ENCODE results near the gene RNF212. TPM values are rescaled to one million over a fixed set of nuclear protein-coding genes. Genes with fewer than 3 reads are reported as not detected.

Gene RNF212
- total RNA-seq, 2 donors from 2014 or later = 1.6 to 2.9 TPM

- intact Hi-C loops (cut with DNase I, micrococcal nuclease) = no loop called here
- no peak for DNase-seq
- no peak for ATAC-seq
Measured at GRCh38 chr4:1124818-1125217, 11.5 kb upstream of the RNF212 start.

GRCh38 chr4:1122505-1122904 lies 9.1 kb upstream of the RNF212 start:
- peak; percentile 90 for ATAC-seq
- intact Hi-C loops (cut with DNase I, micrococcal nuclease) = no loop called here
- DNase-seq = no peak

- ATAC-seq (no peak), DNase-seq (no peak)
- intact Hi-C loops (cut with DNase I, micrococcal nuclease) = no loop called here
Measured at GRCh38 chr4:1116838-1117237, 3.5 kb upstream of the RNF212 start.

- ATAC-seq (peak; percentile 51), DNase-seq (no peak)
- intact Hi-C loops (cut with DNase I, micrococcal nuclease) = no loop called here
Measured at GRCh38 chr4:1115528-1116293, 2.3 kb upstream of the RNF212 start.

- ATAC-seq = no peak
Measured at GRCh38 chr4:1112821-1113182, 562 bp downstream of the RNF212 start.

GRCh38 chr4:1112174-1112820 lies 1.1 kb downstream of the RNF212 start:
- no peak for ATAC-seq
- no peak for DNase-seq
- intact Hi-C loops (cut with DNase I, micrococcal nuclease) = no loop called here

More at GRCh38 chr4:1112821-1113182, 562 bp downstream of the RNF212 start:
- intact Hi-C loops (cut with DNase I, micrococcal nuclease) = no loop called here
- DNase-seq = no peak

- ATAC-seq (no peak), DNase-seq (no peak)
- intact Hi-C loops (cut with DNase I, micrococcal nuclease) = no loop called here
Measured at GRCh38 chr4:1111259-1111809, 2.0 kb downstream of the RNF212 start.

GRCh38 chr4:1109898-1110506 lies 3.4 kb downstream of the RNF212 start:
- no peak for DNase-seq

GRCh38 chr4:1109333-1109732 lies 4.0 kb downstream of the RNF212 start:
- DNase-seq (no peak), ATAC-seq (peak; percentile 2)
- intact Hi-C loops (cut with DNase I, micrococcal nuclease) = no loop called here

More at GRCh38 chr4:1109898-1110506, 3.4 kb downstream of the RNF212 start:
- intact Hi-C loops (cut with DNase I, micrococcal nuclease) = no loop called here
- ATAC-seq = peak; percentile 77

- intact Hi-C loops (cut with DNase I, micrococcal nuclease) = no loop called here
- DNase-seq (no peak), ATAC-seq (no peak)
Measured at GRCh38 chr4:1105662-1106061, 7.7 kb downstream of the RNF212 start.

- intact Hi-C loops (cut with DNase I, micrococcal nuclease) = no loop called here
- no peak for ATAC-seq
Measured at GRCh38 chr4:1105067-1105466, 8.3 kb downstream of the RNF212 start.

GRCh38 chr4:1104647-1105046 lies 8.7 kb downstream of the RNF212 start:
- no peak for ATAC-seq
- intact Hi-C loops (cut with DNase I, micrococcal nuclease) = no loop called here

More at GRCh38 chr4:1105067-1105466, 8.3 kb downstream of the RNF212 start:
- no peak for DNase-seq

GRCh38 chr4:1099684-1100335 lies 13.6 kb downstream of the RNF212 start:
- ATAC-seq = peak; percentile 45
- DNase-seq = no peak
- intact Hi-C loops (cut with DNase I, micrococcal nuclease) = no loop called here

More at GRCh38 chr4:1104647-1105046, 8.7 kb downstream of the RNF212 start:
- no peak for DNase-seq

- intact Hi-C loops (cut with DNase I, micrococcal nuclease) = no loop called here
- DNase-seq = no peak
- ATAC-seq = no peak
Measured at GRCh38 chr4:1099270-1099669, 14.1 kb downstream of the RNF212 start.

GRCh38 chr4:1098311-1098925 lies 14.9 kb downstream of the RNF212 start:
- ATAC-seq (no peak), DNase-seq (no peak)
- intact Hi-C loops (cut with DNase I, micrococcal nuclease) = no loop called here

GRCh38 chr4:1097553-1097952 lies 15.8 kb downstream of the RNF212 start:
- intact Hi-C loops (cut with DNase I, micrococcal nuclease) = no loop called here
- DNase-seq (no peak), ATAC-seq (no peak)

GRCh38 chr4:1096841-1097240 lies 16.5 kb downstream of the RNF212 start:
- ATAC-seq (no peak), DNase-seq (no peak)

GRCh38 chr4:1094336-1094690 lies 19.1 kb downstream of the RNF212 start:
- intact Hi-C loops (cut with DNase I, micrococcal nuclease) = no loop called here
- DNase-seq = no peak

More at GRCh38 chr4:1096841-1097240, 16.5 kb downstream of the RNF212 start:
- intact Hi-C loops (cut with DNase I, micrococcal nuclease) = no loop called here

More at GRCh38 chr4:1094336-1094690, 19.1 kb downstream of the RNF212 start:
- ATAC-seq = no peak
